ENCODE measurements around the gene TTC7B. TPM values are rescaled to one million over a fixed set of nuclear protein-coding genes. Genes with fewer than 3 reads are reported as not detected.

TTC7B gene
- total and polyA plus RNA-seq, 9 donors = 17.6 to 44.7 (median 38.0) TPM

DNA sequence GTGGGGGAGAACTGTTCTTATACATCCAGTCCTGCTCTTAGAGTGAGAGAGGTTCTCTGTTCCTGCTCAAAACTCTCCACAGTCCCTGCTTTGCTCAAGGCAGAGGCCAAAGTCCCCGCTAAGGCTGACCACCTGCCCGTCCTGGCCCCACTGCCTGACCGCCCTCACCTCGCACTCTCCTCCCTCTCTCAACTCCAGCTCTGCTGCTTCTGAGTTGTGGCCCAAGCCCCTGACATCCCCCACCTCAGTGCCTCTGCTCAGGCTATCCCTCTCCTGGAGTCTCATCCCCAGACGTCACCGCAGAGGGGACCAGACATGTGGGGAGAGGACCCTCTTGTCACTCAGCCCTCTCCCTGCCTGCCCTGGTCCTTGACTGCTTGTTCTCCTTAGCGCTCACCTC, 308.8 kb downstream of the TTC7B start:
- WGBS (ENCODE audit: insufficient coverage) = 74% methylated on average over 4 of the region's 7 CpGs
- DNase-seq = no peak
- no peak overlapping the region for H3K4me3 ChIP-seq (ENCODE audit: low read length)
- no peak overlapping the region for H3K27ac ChIP-seq (ENCODE audit: low read length)
- peaks cover 5% of the 10 kb centered on the region for H3K27me3 ChIP-seq (ENCODE audit: control insufficient read depth, insufficient read depth, low read length)
- no peaks in the 10 kb centered on the region for H3K9me3 ChIP-seq (replicated peaks; ENCODE audit: control insufficient read depth, low read depth, low read length)
- H3K4me1 ChIP-seq (ENCODE audit: control insufficient read depth, insufficient read depth, low read length) = peaks cover 17% of the 10 kb centered on the region
- H3K36me3 ChIP-seq (ENCODE audit: control insufficient read depth, insufficient read depth, low read length) = no peaks in the 10 kb centered on the region

DNA sequence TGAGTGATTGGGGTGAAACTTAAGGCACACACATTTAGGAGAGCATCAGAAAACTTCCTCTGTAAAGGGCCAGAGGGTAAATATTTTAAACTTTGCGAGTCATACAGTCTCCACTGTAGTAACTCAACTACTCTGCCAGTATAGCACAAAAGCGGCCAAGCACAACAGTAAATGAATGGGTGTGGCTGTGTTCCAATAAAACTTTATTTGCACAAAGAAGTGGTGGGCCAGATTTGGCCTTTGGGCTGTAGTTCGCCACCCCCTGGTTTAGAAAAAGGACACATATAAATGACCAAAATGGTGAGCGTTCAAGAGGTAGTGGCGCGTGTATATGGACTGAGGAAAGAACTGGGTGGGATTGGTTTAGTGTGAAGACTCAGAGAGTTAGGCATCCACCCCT, 309.5 kb downstream of the TTC7B start:
- DNase-seq = no peak
- Histone ChIP-seq H3K9me3 (replicated peaks; ENCODE audit: control insufficient read depth, low read depth, low read length) (no peaks in the 10 kb centered on the region), H3K4me1 (ENCODE audit: control insufficient read depth, insufficient read depth, low read length) (peaks cover 10% of the 10 kb centered on the region), H3K27me3 (ENCODE audit: control insufficient read depth, insufficient read depth, low read length) (peaks cover 5% of the 10 kb centered on the region), H3K36me3 (ENCODE audit: control insufficient read depth, insufficient read depth, low read length) (no peaks in the 10 kb centered on the region), H3K27ac (ENCODE audit: low read length) (no peak overlapping the region), H3K4me3 (ENCODE audit: low read length) (no peak overlapping the region)
- 95% methylated on average over 3 of the region's 6 CpGs for WGBS (ENCODE audit: insufficient coverage)

DNA sequence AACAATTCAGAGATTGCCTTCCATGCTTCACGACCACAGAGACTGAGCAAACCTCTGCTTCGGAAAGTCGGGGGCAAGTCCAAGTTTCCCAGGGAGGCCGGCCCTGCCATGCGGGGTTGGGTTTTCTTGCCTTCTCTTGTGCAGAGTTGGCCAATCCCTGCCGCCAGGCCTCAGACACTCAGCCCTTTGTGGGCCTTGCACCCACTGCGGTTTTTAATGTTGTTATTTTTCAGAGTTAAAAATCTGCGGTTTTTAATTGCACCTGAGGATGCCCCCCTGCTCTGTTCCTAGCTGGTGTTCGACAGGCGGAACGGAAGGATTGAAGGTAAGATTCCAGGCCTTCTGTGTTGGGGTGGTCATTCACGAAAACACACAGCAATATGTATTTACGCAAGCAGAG, 310.7 kb downstream of the TTC7B start:
- no peaks in the 10 kb centered on the region for H3K36me3 ChIP-seq (ENCODE audit: control insufficient read depth, insufficient read depth, low read length)
- no peak for DNase-seq
- no peak overlapping the region for H3K27ac ChIP-seq (ENCODE audit: low read length)
- no peaks in the 10 kb centered on the region for H3K9me3 ChIP-seq (replicated peaks; ENCODE audit: control insufficient read depth, low read depth, low read length)
- peaks cover 4% of the 10 kb centered on the region for H3K4me1 ChIP-seq (ENCODE audit: control insufficient read depth, insufficient read depth, low read length)
- H3K27me3 ChIP-seq (ENCODE audit: control insufficient read depth, insufficient read depth, low read length) = peaks cover 5% of the 10 kb centered on the region
- 67% methylated on average over 7 of the region's 13 CpGs for WGBS (ENCODE audit: insufficient coverage)
- no peak overlapping the region for H3K4me3 ChIP-seq (ENCODE audit: low read length)

DNA sequence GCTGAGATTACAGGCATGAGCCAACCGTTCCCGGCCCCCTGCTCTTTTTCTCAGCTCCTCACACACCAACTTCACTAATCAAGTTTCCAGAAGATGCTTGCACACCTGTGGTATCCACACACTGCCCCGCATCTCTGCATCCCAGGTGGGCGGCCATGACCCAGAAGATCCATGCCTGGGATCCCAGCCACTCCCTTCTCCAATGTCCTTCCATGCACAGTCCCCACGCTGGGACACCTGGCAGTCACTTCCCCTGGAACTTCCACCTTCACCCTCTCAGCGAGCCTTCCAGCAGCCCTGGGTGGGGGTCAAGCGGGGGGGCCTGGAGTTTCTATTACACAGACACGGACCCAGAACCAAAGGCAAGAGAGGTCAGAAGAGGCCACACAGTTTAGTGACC, 311.6 kb downstream of the TTC7B start:
- DNase-seq = no peak
- H3K27ac ChIP-seq (ENCODE audit: low read length) = no peak overlapping the region
- peaks cover 8% of the 10 kb centered on the region for H3K27me3 ChIP-seq (ENCODE audit: control insufficient read depth, insufficient read depth, low read length)
- 86% methylated on average over 7 of the region's 8 CpGs for WGBS (ENCODE audit: insufficient coverage)
- no peak overlapping the region for H3K4me3 ChIP-seq (ENCODE audit: low read length)
- H3K36me3 ChIP-seq (ENCODE audit: control insufficient read depth, insufficient read depth, low read length) = no peaks in the 10 kb centered on the region
- H3K9me3 ChIP-seq (replicated peaks; ENCODE audit: control insufficient read depth, low read depth, low read length) = no peaks in the 10 kb centered on the region
- H3K4me1 ChIP-seq (ENCODE audit: control insufficient read depth, insufficient read depth, low read length) = no peaks in the 10 kb centered on the region

DNA sequence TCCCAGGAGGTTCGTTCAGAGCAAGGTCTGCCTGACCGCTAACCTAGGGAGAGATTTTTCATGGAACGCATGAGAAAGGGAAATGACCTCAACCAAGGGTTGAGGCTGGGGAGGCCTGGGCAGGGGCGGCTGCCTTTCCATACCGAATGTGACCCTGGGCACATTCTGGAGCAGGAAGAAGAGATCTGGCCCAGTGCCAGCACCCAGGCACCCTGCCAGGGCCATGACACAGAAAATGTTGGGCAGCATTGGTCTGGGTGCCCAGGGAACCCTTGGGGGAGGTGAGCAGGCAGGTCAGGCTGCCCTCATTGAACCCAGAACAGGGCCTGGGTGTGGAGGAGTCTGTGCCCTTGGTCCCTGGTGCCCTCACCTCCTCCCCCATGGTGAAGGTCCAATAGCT, 312.6 kb downstream of the TTC7B start:
- Histone ChIP-seq H3K4me1 (ENCODE audit: control insufficient read depth, insufficient read depth, low read length) (no peaks in the 10 kb centered on the region), H3K4me3 (ENCODE audit: low read length) (no peak overlapping the region), H3K27me3 (ENCODE audit: control insufficient read depth, insufficient read depth, low read length) (peaks cover 3% of the 10 kb centered on the region), H3K36me3 (ENCODE audit: control insufficient read depth, insufficient read depth, low read length) (no peaks in the 10 kb centered on the region), H3K27ac (ENCODE audit: low read length) (no peak overlapping the region), H3K9me3 (replicated peaks; ENCODE audit: control insufficient read depth, low read depth, low read length) (no peaks in the 10 kb centered on the region)
- 86% methylated on average over 3 of the region's 5 CpGs for WGBS (ENCODE audit: insufficient coverage)
- no peak for DNase-seq

DNA sequence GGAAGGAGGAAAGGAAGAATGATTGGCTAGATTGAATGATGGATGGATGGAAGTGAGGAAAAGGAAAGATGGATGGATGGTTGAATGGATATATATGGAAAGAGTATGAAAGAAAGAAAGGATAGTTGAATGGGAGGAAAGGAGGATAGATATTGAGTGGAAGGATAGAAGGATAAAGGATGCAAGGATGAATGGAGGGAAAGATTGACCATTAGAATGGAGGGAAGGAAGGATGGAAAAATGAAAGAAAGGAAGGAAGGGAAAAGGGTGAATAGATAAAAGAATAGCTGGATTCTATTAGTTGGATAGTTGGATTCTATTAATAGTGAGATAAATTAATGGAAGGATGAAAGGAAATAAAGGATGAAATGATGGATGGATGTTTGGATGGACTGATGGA, 313.5 kb downstream of the TTC7B start:
- Histone ChIP-seq H3K4me1 (ENCODE audit: control insufficient read depth, insufficient read depth, low read length) (no peaks in the 10 kb centered on the region), H3K9me3 (replicated peaks; ENCODE audit: control insufficient read depth, low read depth, low read length) (no peaks in the 10 kb centered on the region), H3K27ac (ENCODE audit: low read length) (no peak overlapping the region), H3K4me3 (ENCODE audit: low read length) (no peak overlapping the region), H3K36me3 (ENCODE audit: control insufficient read depth, insufficient read depth, low read length) (no peaks in the 10 kb centered on the region), H3K27me3 (ENCODE audit: control insufficient read depth, insufficient read depth, low read length) (peaks cover 3% of the 10 kb centered on the region)
- DNase-seq = no peak

DNA sequence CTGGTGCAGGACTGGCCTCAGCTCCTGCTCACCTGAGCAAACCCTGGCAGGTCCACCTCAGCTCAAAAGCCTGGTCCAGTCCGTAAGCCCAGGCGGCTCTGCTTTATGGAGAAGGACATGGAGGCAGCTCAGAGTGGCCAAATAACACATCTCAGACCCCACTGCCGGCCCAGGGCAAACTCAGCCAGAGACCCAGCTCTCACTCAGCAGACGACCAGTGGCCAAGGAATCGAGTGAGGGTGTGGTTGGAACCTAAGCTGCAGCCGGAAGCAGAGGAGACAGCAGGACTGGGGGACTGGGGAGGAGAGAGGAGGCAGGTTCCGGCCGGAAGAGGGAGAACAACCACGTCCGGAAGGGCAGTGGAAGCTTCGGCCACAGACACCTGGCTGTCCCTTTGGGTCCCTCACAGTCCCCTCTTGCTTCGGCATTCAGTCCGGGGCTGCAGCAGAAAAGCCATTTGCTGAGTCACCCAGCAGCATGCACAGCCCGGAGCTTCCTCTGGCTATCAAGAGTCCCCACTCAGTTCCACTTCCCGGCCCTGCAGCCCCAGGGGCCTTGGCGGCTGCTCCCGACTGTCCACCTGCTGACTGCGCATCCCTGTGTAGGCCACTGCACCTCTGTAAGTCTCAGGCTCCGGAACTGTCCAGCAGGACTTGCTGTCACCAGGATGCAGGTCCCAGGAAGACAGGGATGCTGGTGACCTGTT, 315.4 kb downstream of the TTC7B start:
- WGBS (ENCODE audit: insufficient coverage) = 62% methylated on average over 19 of the region's 19 CpGs
- Histone ChIP-seq H3K4me1 (ENCODE audit: control insufficient read depth, insufficient read depth, low read length) (no peaks in the 10 kb centered on the region), H3K27me3 (ENCODE audit: control insufficient read depth, insufficient read depth, low read length) (peaks cover 3% of the 10 kb centered on the region), H3K36me3 (ENCODE audit: control insufficient read depth, insufficient read depth, low read length) (no peaks in the 10 kb centered on the region), H3K9me3 (replicated peaks; ENCODE audit: control insufficient read depth, low read depth, low read length) (no peaks in the 10 kb centered on the region), H3K27ac (ENCODE audit: low read length) (no peak overlapping the region), H3K4me3 (ENCODE audit: low read length) (no peak overlapping the region)
- DNase-seq = no peak

DNA sequence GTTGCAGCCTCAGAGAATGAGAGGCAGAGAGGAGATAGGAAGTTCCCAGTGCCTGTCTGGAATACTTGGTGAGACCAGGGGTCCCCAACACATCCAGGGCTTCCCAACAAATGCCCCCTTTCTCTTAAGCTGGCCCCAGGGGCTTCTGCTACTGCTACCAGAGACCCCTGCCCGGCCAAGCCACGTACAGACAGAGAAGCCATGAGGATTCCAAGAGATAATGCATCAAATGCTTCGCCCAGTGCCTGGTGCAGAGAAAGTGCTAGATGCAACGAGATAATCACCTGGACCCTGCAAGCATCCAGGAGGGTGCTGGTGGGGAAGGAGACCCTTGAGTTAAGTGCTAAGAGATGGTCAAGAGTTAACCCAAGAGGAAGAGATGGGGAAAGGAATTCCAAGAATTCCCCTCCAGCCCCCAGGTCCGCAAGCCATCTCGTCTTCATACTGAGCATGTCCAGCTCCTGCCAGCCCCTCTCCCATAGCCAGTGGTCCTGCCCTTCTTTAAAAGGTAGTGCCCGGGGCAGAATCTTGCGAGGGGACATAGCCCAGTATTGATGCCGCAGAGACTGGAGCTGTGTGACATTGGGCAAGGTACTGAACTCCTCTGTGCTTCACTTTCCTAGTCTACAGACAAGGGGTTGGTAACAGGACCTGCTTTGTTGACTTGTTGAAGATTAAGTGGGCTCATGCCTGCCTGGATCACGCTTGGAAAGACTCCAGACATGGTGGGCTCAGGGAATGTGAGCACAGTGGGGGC, 316.1 kb downstream of the TTC7B start:
- no peak for DNase-seq
- H3K27me3 ChIP-seq (ENCODE audit: control insufficient read depth, insufficient read depth, low read length) = peaks cover 3% of the 10 kb centered on the region
- H3K36me3 ChIP-seq (ENCODE audit: control insufficient read depth, insufficient read depth, low read length) = no peaks in the 10 kb centered on the region
- no peak overlapping the region for H3K4me3 ChIP-seq (ENCODE audit: low read length)
- H3K9me3 ChIP-seq (replicated peaks; ENCODE audit: control insufficient read depth, low read depth, low read length) = no peaks in the 10 kb centered on the region
- WGBS (ENCODE audit: insufficient coverage) = 73% methylated on average over 6 of the region's 10 CpGs
- H3K27ac ChIP-seq (ENCODE audit: low read length) = no peak overlapping the region
- H3K4me1 ChIP-seq (ENCODE audit: control insufficient read depth, insufficient read depth, low read length) = no peaks in the 10 kb centered on the region

DNA sequence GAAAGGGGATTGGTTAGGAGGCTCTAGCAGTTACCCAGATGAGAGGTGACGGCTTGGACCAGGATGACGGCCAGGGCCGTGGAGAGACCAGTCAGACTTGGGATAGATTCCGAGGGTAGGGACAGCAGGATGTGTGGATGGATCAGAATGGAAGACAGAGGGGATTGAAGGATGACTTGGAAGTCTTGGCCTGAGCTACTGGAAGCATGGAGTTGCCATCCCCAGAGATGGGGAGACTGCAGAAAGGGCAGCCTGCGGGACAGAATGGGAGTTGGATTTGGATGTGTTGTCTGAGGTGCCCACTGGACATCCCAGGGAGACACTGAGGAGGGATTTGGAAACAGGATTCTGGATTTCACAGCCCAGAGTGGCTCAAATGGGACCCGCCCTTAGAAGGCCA, 317.1 kb downstream of the TTC7B start:
- WGBS (ENCODE audit: insufficient coverage) = 77% methylated on average over 5 of the region's 6 CpGs
- H3K27me3 ChIP-seq (ENCODE audit: control insufficient read depth, insufficient read depth, low read length) = peaks cover 3% of the 10 kb centered on the region
- no peak for DNase-seq
- no peaks in the 10 kb centered on the region for H3K36me3 ChIP-seq (ENCODE audit: control insufficient read depth, insufficient read depth, low read length)
- H3K9me3 ChIP-seq (replicated peaks; ENCODE audit: control insufficient read depth, low read depth, low read length) = no peaks in the 10 kb centered on the region
- H3K27ac ChIP-seq (ENCODE audit: low read length) = no peak overlapping the region
- no peak overlapping the region for H3K4me3 ChIP-seq (ENCODE audit: low read length)
- no peaks in the 10 kb centered on the region for H3K4me1 ChIP-seq (ENCODE audit: control insufficient read depth, insufficient read depth, low read length)

DNA sequence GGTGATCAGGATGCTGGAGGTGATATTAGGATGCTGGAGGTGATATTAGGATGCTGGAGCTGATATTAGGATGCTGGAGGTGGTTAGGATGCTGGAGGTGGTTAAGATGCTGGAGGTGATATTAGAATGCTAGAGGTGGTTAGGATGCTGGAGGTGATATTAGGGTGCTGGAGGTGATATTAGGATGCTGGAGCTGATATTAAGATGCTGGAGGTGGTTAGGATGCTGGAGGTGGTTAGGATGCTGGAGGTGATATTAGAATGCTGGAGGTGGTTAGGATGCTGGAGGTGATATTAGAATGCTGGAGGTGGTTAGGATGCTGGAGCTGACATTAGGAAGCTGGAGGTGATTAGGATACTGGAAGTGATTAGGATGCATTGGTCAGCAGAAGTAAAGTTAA, 318.0 kb downstream of the TTC7B start:
- no peak for DNase-seq
- H3K4me1 ChIP-seq (ENCODE audit: control insufficient read depth, insufficient read depth, low read length) = no peaks in the 10 kb centered on the region
- H3K4me3 ChIP-seq (ENCODE audit: low read length) = no peak overlapping the region
- H3K36me3 ChIP-seq (ENCODE audit: control insufficient read depth, insufficient read depth, low read length) = no peaks in the 10 kb centered on the region
- no peak overlapping the region for H3K27ac ChIP-seq (ENCODE audit: low read length)
- no peaks in the 10 kb centered on the region for H3K9me3 ChIP-seq (replicated peaks; ENCODE audit: control insufficient read depth, low read depth, low read length)
- peaks cover 3% of the 10 kb centered on the region for H3K27me3 ChIP-seq (ENCODE audit: control insufficient read depth, insufficient read depth, low read length)
